Rectal smooth muscle tissue (tissue), 1 donor: ENCODE measurements around the gene TACC2.

Source experiments
- H3K27ac ChIP-seq: one replicate; pipeline ENCODE4 v1.7.0; 2013; ENCODE audit warnings: low read depth, low read length, inconsistent platforms
- H3K27me3 ChIP-seq: one replicate; pipeline ENCODE4 v1.7.0; 2013; ENCODE audit warnings: low read length; ENCODE audit not compliant: control insufficient read depth, insufficient read depth
- H3K36me3 ChIP-seq: one replicate; pipeline ENCODE4 v1.7.0; 2013; ENCODE audit warnings: low read length; ENCODE audit not compliant: control insufficient read depth, insufficient read depth
- H3K4me1 ChIP-seq: one replicate; pipeline ENCODE4 v1.7.0; 2013; ENCODE audit warnings: low read length; ENCODE audit not compliant: control insufficient read depth, insufficient read depth
- H3K4me3 ChIP-seq: one replicate; pipeline ENCODE4 v1.7.0; 2013; ENCODE audit warnings: low read length
- H3K9ac ChIP-seq: one replicate; pipeline ENCODE4 v1.7.0; 2013; ENCODE audit warnings: low read length

Gene TACC2

DNA sequence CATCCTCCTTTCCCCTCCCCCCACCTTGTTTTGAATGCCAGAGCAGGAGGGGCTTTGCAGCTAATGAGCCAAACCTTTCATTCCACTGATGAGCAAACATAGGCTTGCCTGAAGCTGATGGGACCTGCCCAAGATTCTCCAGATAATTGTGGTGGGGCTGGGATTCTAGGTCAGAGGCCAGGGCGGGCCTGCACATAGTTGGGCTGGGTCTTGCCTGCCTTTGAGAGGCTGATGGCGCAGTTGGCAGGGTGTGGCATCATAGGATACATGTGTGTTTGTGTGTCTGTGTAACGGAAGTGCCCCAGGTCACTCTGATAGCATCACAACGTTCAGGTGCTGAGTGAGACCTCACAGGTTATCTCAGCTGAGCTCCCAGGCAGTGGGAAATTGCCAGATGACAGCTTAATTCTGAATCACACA, 305.0 kb downstream of the TACC2 start:
- Histone ChIP-seq H3K27ac (no peak overlapping the region), H3K27me3 (no peaks in the 10 kb centered on the region), H3K36me3 (no peaks in the 10 kb centered on the region), H3K9ac (no peak overlapping the region), H3K4me1 (no peaks in the 10 kb centered on the region), H3K4me3 (no peak overlapping the region)

DNA sequence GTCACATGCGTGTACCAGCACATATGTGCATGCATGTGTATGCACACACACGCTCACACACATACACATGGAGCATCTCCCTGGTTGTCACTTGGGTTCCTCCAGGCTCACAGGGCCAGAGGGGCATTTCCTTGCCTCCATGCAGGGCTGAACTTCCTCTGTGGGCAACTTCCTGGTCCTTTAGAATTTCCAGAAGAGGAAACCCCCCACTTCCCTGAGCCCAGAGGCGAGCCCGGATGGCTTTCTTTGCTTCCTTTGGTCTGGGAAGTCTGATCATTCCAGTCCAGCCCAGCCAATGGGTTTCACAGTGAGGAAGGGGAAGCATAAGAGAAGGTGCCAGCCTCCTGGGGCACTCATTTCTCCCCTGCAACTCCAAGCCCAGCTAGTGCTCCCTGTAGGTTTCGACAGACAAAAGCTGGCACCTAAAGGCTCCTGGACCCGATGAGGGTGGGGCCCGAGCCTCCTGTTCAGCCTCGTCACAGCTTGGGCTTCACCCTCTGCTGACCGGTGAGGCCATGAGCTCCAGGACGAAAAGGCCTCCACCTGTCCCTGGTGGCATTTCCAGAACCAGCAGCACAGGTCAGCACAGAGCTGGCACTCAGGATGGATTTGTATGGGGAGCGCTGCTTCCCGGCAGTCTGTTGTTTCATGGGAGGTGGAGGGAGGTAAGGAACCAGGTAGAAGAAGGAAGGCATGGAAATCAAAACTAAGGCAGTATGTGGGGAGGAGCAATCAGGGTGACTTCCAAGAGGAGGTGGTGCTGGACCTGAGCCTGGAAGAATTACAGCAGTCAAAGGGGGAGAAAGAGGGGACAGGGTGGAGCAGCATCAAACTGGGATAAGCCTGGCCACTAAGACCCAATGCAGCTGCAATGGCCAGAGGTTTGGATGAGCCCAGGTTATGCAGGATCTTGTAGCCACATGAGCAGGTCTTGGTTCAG, 305.8 kb downstream of the TACC2 start:
- H3K4me3 ChIP-seq: no peak overlapping the region
- no peaks in the 10 kb centered on the region for H3K27me3 ChIP-seq
- no peaks in the 10 kb centered on the region for H3K36me3 ChIP-seq
- H3K27ac ChIP-seq: no peak overlapping the region
- H3K9ac ChIP-seq: no peak overlapping the region
- no peaks in the 10 kb centered on the region for H3K4me1 ChIP-seq

GRCh38 chr10:122295451-122295809, 306.5 kb downstream of the TACC2 start:
- Histone ChIP-seq H3K4me1 (no peaks in the 10 kb centered on the region), H3K27ac (no peak overlapping the region), H3K4me3 (no peak overlapping the region), H3K27me3 (no peaks in the 10 kb centered on the region), H3K9ac (no peak overlapping the region), H3K36me3 (no peaks in the 10 kb centered on the region)

DNA sequence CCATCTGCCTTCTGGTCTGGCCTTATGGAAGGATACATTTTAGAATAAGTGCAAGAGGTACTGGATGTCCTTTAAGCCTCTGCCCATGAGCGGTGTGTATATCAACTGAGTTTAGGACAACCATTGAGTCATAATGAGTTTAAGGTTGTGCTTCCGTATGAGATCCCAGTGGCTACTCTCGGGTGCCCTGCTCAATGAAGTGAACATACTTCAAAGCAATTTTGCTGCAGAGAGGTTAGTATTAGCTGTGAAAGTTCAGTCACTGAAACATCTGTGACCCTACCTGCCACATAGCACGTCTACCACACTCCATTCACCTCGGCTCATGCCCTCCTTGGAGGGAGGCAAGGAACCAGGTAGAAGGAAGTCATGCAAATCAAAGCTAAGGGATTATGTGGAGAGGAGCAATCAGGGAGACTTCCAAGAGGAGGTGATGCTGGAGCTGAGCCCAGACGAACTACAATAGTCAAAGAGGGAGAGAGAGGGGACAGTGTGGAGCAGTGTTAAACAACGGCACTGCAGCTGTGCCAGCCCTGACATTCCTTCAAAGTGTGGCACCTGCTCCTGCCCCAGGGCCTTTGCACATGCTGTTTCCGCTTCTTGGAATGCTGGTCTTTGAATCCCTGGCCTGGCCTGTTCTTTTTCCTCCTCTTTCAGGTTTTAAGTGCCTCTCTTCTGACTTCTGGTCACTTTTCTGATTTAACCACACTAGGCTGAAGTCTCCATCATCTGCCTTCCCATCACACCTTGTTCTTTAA, 307.6 kb downstream of the TACC2 start:
- no peak overlapping the region for H3K27ac ChIP-seq
- no peaks in the 10 kb centered on the region for H3K27me3 ChIP-seq
- H3K4me3 ChIP-seq: no peak overlapping the region
- H3K9ac ChIP-seq: no peak overlapping the region
- H3K4me1 ChIP-seq: no peaks in the 10 kb centered on the region
- H3K36me3 ChIP-seq: no peaks in the 10 kb centered on the region

GRCh38 chr10:122297583-122297982, 308.6 kb downstream of the TACC2 start:
- Histone ChIP-seq H3K4me1 (no peaks in the 10 kb centered on the region), H3K9ac (no peak overlapping the region), H3K36me3 (no peaks in the 10 kb centered on the region), H3K27me3 (no peaks in the 10 kb centered on the region), H3K4me3 (no peak overlapping the region), H3K27ac (no peak overlapping the region)

- no peaks in the 10 kb centered on the region for H3K27me3 ChIP-seq
- H3K36me3 ChIP-seq: no peaks in the 10 kb centered on the region
- H3K4me3 ChIP-seq: no peak overlapping the region
- H3K27ac ChIP-seq: no peak overlapping the region
- H3K4me1 ChIP-seq: no peaks in the 10 kb centered on the region
- H3K9ac ChIP-seq: no peak overlapping the region
Measured at GRCh38 chr10:122298206-122298597, 309.2 kb downstream of the TACC2 start.

DNA sequence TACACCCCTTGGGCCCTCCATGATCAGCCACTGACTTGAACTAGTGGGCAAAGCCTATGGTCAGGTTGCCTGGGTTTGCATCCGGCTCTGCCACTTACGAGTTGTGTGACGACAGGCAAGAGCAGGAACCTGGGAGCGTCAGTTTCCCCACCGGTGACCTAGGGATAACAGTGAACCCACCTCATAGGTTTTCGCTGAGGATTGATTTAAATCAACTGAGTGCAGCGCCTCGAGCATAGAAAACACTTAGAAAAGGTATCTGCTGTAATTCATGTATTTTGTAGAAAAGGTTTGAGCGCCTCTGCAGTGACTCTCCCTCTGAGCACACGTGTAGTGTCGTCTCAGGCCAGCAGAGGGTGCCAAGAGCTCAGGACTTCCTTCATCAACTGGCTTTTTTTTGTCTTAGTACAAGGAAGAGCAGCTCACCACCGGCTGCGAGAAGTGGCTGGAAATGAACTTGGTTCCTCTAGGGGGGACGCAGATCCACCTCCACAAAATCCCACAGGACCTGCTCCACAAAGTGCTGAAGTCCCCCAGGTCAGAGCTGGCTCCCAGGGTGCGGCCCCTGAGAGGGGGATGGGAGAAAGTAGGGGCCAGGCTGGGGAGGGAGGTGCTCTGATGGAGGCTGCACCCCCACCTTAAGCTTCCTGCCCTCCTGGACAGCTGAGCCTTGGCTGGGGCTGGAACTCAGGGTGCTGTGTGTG, 309.8 kb downstream of the TACC2 start:
- Histone ChIP-seq H3K27me3 (no peaks in the 10 kb centered on the region), H3K27ac (no peak overlapping the region), H3K9ac (no peak overlapping the region), H3K36me3 (no peaks in the 10 kb centered on the region), H3K4me1 (no peaks in the 10 kb centered on the region), H3K4me3 (peak overlapping the region; percentile 42)

DNA sequence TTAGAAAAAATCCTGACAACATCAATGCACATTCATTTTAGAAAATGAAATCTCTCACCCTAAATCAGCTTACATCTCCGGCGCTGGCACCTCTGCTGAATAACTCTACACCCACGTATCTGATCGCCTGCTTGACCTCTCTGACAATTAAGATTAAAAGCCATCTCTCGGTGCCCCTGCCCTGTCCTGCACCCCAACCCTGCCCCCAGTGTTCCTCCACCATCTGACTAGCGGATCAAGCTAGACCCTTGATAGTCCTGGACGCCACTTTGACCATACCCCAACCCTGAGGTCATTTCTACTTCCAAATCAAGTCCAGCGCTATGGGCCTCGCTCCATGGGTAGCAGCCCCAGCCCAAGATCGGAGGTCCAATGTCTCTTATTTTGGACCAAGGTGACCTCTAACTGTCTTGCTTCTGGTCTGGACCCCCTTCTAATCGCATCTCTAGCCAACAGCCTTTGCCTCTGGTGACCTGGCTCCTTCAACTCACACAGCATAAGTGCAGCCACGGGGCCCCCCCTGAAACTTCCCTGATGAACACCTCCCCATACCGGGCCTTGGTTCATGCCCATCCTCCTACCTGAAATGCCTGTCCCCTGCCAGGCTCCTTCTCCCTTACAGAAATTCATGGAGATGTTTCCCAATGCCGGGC, 310.6 kb downstream of the TACC2 start:
- Histone ChIP-seq H3K4me1 (no peaks in the 10 kb centered on the region), H3K9ac (no peak overlapping the region), H3K4me3 (no peak overlapping the region), H3K27ac (no peak overlapping the region), H3K36me3 (no peaks in the 10 kb centered on the region), H3K27me3 (no peaks in the 10 kb centered on the region)

GRCh38 chr10:122301055-122301810, 312.3 kb downstream of the TACC2 start:
- no peaks in the 10 kb centered on the region for H3K36me3 ChIP-seq
- no peak overlapping the region for H3K27ac ChIP-seq
- H3K27me3 ChIP-seq: no peaks in the 10 kb centered on the region
- no peak overlapping the region for H3K4me3 ChIP-seq
- no peak overlapping the region for H3K9ac ChIP-seq
- H3K4me1 ChIP-seq: no peaks in the 10 kb centered on the region

DNA sequence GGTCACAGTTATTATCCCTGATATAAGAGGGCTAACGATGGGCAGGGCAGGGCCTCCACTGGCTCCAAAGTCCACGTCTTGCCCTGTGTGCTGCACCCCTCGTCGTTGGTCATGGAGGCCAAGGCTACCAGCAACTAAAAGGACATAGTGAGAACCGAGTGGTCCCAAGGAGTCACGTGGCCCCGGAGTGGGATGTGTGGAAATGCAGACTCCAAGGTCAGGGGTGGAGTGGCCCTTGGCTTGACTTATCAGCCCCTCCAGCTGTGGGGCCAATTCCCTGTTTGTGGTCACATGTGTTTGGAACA, 312.8 kb downstream of the TACC2 start:
- Histone ChIP-seq H3K27ac (no peak overlapping the region), H3K36me3 (no peaks in the 10 kb centered on the region), H3K4me3 (no peak overlapping the region), H3K4me1 (peaks cover under 1% of the 10 kb centered on the region), H3K9ac (no peak overlapping the region), H3K27me3 (no peaks in the 10 kb centered on the region)

DNA sequence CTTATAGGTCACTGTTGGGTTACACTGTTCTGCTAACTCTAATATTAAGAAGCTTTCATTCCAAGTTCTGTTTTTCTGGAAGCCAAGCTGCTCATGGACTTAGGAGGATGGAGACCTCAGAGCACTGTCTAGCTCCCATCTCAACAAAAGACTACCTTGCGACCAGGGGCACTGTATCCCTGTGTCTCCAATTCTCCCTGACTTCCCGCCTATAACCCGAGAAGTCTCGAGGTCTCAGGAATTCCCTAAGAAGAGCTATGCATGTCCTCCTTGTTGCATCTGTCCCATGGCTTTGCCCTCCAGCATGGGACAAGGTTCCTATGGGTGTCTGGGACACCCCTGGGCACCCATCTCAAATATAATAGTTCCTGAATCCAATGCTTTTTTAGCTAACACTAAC, 313.4 kb downstream of the TACC2 start:
- Histone ChIP-seq H3K27ac (no peak overlapping the region), H3K36me3 (no peaks in the 10 kb centered on the region), H3K27me3 (no peaks in the 10 kb centered on the region), H3K4me3 (no peak overlapping the region), H3K4me1 (peaks cover 6% of the 10 kb centered on the region), H3K9ac (no peak overlapping the region)
